Activated T-helper 17 cell treated with anti-CD3 and anti-CD28 coated beads, Interleukin-2, amount 50 U/mL, for 72 hours (primary cell): Measurements from ENCODE around the gene RPS6KL1. TPM values are rescaled to one million over a fixed set of nuclear protein-coding genes. Genes with fewer than 3 reads are reported as not detected.

Experiments
- ATAC-seq: fragments of 150-1000 bp; cut with Tn5 transposase; replicated peaks from 2 replicates; pipeline ENCODE4 v1.10.0; 2021; ENCODE audit warnings: mild to moderate bottlenecking, moderate library complexity
- H3K27ac Mint-ChIP-seq: one replicate; pipeline ENCODE4 v1.8.0; 2022; ENCODE audit warnings: mixed read lengths
- H3K27me3 Mint-ChIP-seq: one replicate; pipeline ENCODE4 v1.8.0; 2022; ENCODE audit warnings: mixed read lengths
- H3K36me3 Mint-ChIP-seq: one replicate; pipeline ENCODE4 v1.8.0; 2022; ENCODE audit warnings: low read depth, mild to moderate bottlenecking, mixed read lengths
- H3K4me1 Mint-ChIP-seq: one replicate; pipeline ENCODE4 v1.8.0; 2022; ENCODE audit warnings: mixed read lengths
- H3K4me3 Mint-ChIP-seq: one replicate; pipeline ENCODE4 v1.8.0; 2022; ENCODE audit warnings: mild to moderate bottlenecking, mixed read lengths
- H3K9me3 Mint-ChIP-seq: one replicate; pipeline ENCODE4 v1.8.0; 2022; ENCODE audit warnings: mixed read lengths
- total RNA-seq, 2 donors: library from RNA; stranded (reverse); gene quantifications; one replicate each; pipeline ENCODE4 v1.2.3, GENCODE V29; 2022

Gene RPS6KL1
- total RNA-seq, 2 donors from 2014 or later = 0.79 to 3.2 TPM

DNA sequence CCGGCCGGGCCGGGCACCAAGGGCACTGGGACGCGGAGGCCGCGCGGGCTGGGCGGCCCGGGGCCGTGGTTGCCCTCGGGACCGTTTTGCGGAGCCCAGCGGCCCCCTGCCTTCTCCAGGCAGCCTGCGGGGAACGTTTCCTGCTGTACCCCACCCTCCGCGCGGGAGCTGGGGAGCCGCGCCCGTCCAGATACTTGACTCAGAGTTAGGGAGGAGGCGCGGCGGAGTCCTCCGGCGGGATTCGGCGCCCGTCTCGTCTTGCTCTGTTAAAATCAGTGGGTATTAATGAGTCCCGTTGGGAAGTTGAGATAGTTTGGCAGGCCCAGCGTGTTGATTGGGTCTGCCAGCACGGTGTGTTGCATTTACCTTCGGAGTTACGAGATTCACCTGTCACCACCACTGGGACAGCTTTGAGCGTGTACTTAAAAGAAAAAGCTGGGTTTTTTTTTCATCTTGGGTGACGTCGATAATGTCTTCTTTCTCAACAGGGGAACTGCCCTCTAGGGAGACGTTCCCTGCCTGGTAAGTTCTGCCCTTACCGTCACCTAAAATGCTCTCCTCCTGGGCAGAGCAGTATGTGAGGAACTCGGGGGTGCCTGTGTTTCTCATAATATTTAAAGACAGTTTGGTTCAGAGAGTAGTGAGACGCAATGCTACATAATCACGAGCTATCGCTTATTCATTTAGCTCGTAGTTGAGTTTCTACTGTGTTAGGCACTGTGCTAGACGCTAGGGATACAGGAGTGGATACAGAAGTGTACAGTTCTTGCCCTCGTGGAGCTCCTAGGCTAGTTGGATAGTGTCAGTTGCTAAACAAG lies 40.7 kb downstream of the RPS6KL1 start:
- ATAC-seq = peak; percentile 60
- peak overlapping the region; percentile 99 for H3K4me3 Mint-ChIP-seq
- no peaks in the 10 kb centered on the region for H3K27me3 Mint-ChIP-seq
- no peaks in the 10 kb centered on the region for H3K9me3 Mint-ChIP-seq
- peaks cover 48% of the 10 kb centered on the region for H3K36me3 Mint-ChIP-seq
- peaks cover 44% of the 10 kb centered on the region for H3K4me1 Mint-ChIP-seq
- H3K27ac Mint-ChIP-seq = peak overlapping the region; percentile 98

DNA sequence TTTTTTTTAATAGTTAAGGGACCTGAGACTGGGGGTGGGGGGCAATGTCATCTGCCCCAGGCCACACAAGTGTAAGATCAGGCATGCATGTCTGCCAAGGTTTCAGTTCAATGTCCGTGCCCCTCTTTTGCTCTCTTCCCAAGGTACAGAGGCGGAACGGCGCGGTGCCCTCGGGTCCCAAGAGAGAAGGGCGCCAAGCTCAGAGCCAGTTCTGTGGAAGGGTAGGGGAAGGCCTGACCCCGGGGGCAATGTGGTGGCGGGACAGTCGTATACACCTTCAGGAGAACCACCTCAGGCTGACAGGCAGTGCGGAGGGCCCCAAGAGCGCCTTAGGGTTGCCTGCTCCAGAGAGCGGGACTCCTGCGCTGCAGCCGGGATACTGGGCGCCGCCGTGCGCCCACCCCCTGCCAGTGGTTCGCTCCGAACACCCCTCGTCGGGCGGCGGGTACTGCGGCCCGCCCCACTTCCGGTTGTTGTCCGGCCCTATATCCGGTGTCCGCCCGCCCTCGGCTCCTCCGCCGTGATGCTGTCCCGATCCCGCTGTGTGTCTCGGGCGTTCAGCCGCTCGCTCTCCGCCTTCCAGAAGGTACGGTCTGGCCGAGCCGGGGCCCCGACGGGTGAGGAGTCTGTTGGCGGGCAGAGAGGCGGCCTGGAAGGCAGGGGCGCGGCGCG lies 41.5 kb downstream of the RPS6KL1 start, which contains the start of gene DLST:
Gene DLST, plus strand, starts transcription at position 486 of the 672 bp plus-strand sequence. Its CDS starts 38 bp downstream, at position 524.
- Mint-ChIP-seq H3K36me3 (peaks cover 46% of the 10 kb centered on the region), H3K4me1 (peaks cover 45% of the 10 kb centered on the region), H3K27ac (peak within 1 kb of the TSS; percentile 98), H3K27me3 (no peaks in the 10 kb centered on the region), H3K9me3 (no peaks in the 10 kb centered on the region), H3K4me3 (peak within 1 kb of the TSS; percentile 99)
- ATAC-seq = peak; percentile 97

DNA sequence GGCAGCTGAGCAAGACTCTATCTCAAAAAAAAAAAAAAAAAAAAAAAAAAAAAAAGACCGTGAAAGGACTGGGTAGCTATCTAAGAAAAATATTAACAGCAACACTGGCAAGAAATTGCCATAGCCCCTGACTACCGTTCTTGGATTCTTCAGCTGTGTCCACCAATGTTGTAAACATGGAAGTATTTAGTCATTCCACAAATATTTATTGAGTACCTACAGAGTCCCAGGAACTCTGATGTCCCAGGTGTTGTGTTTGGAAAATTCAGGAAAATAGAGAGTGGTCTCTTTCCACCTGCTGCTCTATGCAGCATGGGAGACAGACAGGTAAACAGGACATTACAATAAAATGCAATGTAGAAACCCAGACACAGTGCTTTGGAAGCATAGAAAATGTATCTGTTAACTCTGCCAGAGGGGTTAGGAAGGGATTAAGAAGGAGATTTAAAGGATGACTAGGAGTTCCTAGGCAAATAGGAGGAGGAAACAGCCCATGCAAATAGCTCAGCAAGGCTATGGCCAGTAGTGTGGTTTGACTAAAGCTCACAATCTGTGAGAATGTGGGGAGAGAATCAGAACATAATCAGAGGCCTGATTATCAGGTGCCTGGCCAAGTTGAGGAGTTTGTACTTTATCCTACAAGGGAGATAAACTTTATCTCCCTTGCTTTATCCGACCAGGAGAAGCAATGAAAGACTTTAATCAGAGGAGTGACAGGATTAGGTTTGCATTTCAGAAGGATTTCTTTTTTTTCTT lies 43.5 kb downstream of the RPS6KL1 start:
- Mint-ChIP-seq H3K27me3 (no peaks in the 10 kb centered on the region), H3K27ac (peak overlapping the region; percentile 98), H3K36me3 (peaks cover 27% of the 10 kb centered on the region), H3K9me3 (no peaks in the 10 kb centered on the region), H3K4me3 (peak overlapping the region; percentile 99), H3K4me1 (peaks cover 46% of the 10 kb centered on the region)
- no peak for ATAC-seq

DNA sequence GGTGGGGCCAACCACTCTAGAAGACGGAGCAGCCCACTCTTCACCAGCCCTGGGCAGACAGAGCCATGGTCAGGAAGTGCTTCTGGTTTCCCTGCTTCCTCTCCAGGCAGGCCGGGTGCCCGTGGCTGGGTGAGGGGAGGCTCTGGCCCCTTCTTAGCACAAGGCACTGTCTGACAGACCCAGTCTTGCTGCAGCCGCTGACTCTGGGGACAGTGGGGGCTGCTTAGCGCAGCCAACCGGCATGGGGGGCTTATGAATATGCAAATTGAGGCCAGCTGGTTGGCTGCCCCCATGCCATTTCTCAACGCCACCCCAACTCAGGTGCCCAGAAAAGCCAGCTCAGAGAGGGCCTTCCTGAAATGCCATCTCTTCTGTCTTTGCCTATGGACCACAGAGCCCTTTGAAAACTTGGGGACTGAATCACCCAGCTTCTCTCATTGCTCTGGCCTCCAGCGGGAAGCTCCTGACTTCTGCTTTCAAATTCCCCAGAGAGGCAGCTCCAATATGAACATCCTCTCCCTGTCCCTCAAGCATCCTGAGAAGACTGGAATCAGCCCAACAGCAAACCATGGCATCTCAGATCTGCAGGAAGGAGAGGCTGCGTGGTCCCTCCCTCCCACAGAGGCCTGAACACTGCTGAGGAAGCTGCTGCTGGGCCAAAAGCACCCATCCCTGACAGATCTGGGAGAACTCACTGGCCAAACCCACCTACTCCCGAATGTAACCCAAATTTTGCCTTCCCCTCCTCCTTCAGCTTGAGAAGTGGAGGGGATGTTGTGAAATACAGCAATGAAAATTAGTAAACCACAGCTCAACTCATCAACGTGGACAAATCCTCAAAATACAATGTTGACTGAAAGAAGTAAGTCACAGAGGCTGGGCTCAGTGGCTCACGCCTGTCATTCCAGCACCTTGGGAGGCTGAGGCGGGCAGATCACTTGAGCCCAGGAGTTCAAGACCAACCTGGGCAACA lies 46.8 kb downstream of the RPS6KL1 start, which contains the start of gene PROX2:
Gene PROX2, minus strand, starts transcription at position 205 of the 973 bp plus-strand sequence. CDS start 12,311 bp downstream, outside the sequence.
- peak within 1 kb of the TSS; percentile 83 for H3K27ac Mint-ChIP-seq
- H3K4me3 Mint-ChIP-seq = peak within 1 kb of the TSS; percentile 83

GRCh38 chr14:74875204-74875603 lies 47.9 kb downstream of the RPS6KL1 start:
- H3K4me1 Mint-ChIP-seq = peaks cover 25% of the 10 kb centered on the region
- H3K27me3 Mint-ChIP-seq = no peaks in the 10 kb centered on the region
- H3K4me3 Mint-ChIP-seq = peak overlapping the region; percentile 83
- H3K36me3 Mint-ChIP-seq = no peaks in the 10 kb centered on the region
- no peaks in the 10 kb centered on the region for H3K9me3 Mint-ChIP-seq
- ATAC-seq = no peak
- H3K27ac Mint-ChIP-seq = peak overlapping the region; percentile 83

More for the DNA sequence above, 46.8 kb downstream of the RPS6KL1 start, which contains the start of gene PROX2:
- no peaks in the 10 kb centered on the region for H3K36me3 Mint-ChIP-seq
- H3K4me1 Mint-ChIP-seq = peaks cover 32% of the 10 kb centered on the region
- H3K27me3 Mint-ChIP-seq = no peaks in the 10 kb centered on the region
- ATAC-seq = peak; percentile 74
- H3K9me3 Mint-ChIP-seq = no peaks in the 10 kb centered on the region

- ATAC-seq = no peak
- Mint-ChIP-seq H3K4me3 (no peak overlapping the region), H3K27me3 (no peaks in the 10 kb centered on the region), H3K27ac (no peak overlapping the region), H3K36me3 (no peaks in the 10 kb centered on the region), H3K4me1 (peaks cover 26% of the 10 kb centered on the region), H3K9me3 (no peaks in the 10 kb centered on the region)
Observed at GRCh38 chr14:74871819-74872218, 51.2 kb downstream of the RPS6KL1 start.

DNA sequence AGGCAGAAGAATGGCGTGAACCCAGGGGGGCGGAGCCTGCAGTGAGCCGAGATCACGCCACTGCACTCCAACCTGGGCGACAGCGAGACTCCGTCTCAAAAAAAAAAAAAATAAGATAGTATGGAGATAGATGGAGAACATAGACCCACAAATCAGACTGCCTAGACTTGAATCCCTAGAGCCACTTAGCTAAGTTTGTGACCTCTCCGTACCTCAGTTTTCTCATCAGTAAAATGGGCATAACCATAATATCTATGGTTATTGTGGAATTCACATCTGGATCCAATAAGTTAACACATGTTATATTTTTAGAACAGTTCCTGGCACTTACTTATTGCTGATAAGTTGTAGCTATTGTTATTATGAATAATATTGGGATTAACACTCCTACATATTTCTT lies 54.3 kb downstream of the RPS6KL1 start:
- no peak overlapping the region for H3K4me3 Mint-ChIP-seq
- no peaks in the 10 kb centered on the region for H3K27me3 Mint-ChIP-seq
- no peak for ATAC-seq
- no peaks in the 10 kb centered on the region for H3K9me3 Mint-ChIP-seq
- no peaks in the 10 kb centered on the region for H3K36me3 Mint-ChIP-seq
- H3K27ac Mint-ChIP-seq = no peak overlapping the region
- H3K4me1 Mint-ChIP-seq = peaks cover 17% of the 10 kb centered on the region

- H3K4me3 Mint-ChIP-seq = peak overlapping the region; percentile 54
- peak overlapping the region; percentile 71 for H3K27ac Mint-ChIP-seq
Observed at GRCh38 chr14:74867673-74868072, 55.4 kb downstream of the RPS6KL1 start.

GRCh38 chr14:74866708-74867389 lies 56.2 kb downstream of the RPS6KL1 start:
- no peaks in the 10 kb centered on the region for H3K9me3 Mint-ChIP-seq
- peak overlapping the region; percentile 54 for H3K4me3 Mint-ChIP-seq
- ATAC-seq = no peak
- no peaks in the 10 kb centered on the region for H3K27me3 Mint-ChIP-seq
- no peaks in the 10 kb centered on the region for H3K36me3 Mint-ChIP-seq
- H3K27ac Mint-ChIP-seq = peak overlapping the region; percentile 71
- peaks cover 14% of the 10 kb centered on the region for H3K4me1 Mint-ChIP-seq

More at GRCh38 chr14:74867673-74868072, 55.4 kb downstream of the RPS6KL1 start:
- H3K4me1 Mint-ChIP-seq = peaks cover 14% of the 10 kb centered on the region
- peak; percentile 100 for ATAC-seq
- H3K36me3 Mint-ChIP-seq = no peaks in the 10 kb centered on the region
- H3K9me3 Mint-ChIP-seq = no peaks in the 10 kb centered on the region
- H3K27me3 Mint-ChIP-seq = no peaks in the 10 kb centered on the region

DNA sequence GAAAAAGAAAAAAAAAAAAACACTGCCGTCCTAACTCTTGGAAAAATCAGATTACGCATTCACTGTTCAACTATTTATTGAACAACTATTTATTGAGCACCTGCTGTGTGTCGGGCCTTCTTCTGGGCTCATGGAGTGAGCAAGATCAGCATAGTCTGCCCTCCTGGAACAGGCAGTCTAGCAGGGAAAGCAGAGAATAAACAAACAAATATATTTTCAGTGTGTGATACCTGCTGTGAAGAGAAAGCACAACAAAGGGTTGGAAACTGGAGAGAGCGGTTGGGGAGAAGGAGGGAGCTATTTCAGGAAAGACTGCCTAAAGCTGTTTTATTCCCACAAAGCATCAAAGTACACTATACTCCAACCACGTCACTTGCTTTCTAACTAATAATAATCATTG lies 57.9 kb downstream of the RPS6KL1 start:
- Mint-ChIP-seq H3K27ac (no peak overlapping the region), H3K36me3 (no peaks in the 10 kb centered on the region), H3K4me1 (peaks cover 14% of the 10 kb centered on the region), H3K27me3 (no peaks in the 10 kb centered on the region), H3K4me3 (no peak overlapping the region), H3K9me3 (no peaks in the 10 kb centered on the region)
- no peak for ATAC-seq

DNA sequence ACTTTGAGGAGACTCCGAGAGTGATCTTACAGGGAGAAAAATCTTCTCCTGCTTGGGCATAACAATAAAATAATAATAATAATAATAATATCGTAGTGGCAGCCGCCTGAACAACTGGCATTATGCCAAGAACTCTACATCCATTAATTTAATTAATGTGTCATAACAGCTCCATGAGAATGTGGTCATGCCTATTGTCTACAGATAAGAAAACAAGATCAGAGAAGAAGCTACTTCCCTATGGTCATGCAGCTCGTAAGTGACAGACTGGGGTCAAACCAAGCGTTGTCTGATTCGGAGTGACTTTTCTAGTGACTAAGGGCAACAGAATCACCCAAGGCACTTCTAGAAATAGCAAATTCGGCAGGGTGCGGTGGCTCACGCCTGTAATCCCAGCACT lies 58.9 kb downstream of the RPS6KL1 start:
- no peaks in the 10 kb centered on the region for H3K27me3 Mint-ChIP-seq
- H3K27ac Mint-ChIP-seq = no peak overlapping the region
- no peak for ATAC-seq
- peaks cover 14% of the 10 kb centered on the region for H3K4me1 Mint-ChIP-seq
- no peaks in the 10 kb centered on the region for H3K36me3 Mint-ChIP-seq
- no peaks in the 10 kb centered on the region for H3K9me3 Mint-ChIP-seq
- H3K4me3 Mint-ChIP-seq = no peak overlapping the region

- peaks cover 14% of the 10 kb centered on the region for H3K4me1 Mint-ChIP-seq
- H3K27ac Mint-ChIP-seq = no peak overlapping the region
- no peak for ATAC-seq
- H3K4me3 Mint-ChIP-seq = no peak overlapping the region
- H3K36me3 Mint-ChIP-seq = no peaks in the 10 kb centered on the region
- no peaks in the 10 kb centered on the region for H3K27me3 Mint-ChIP-seq
- H3K9me3 Mint-ChIP-seq = no peaks in the 10 kb centered on the region
Observed at GRCh38 chr14:74863274-74863673, 59.8 kb downstream of the RPS6KL1 start.

GRCh38 chr14:74861734-74862090 lies 61.3 kb downstream of the RPS6KL1 start:
- no peaks in the 10 kb centered on the region for H3K9me3 Mint-ChIP-seq
- H3K4me3 Mint-ChIP-seq = no peak overlapping the region
- H3K36me3 Mint-ChIP-seq = no peaks in the 10 kb centered on the region
- H3K27ac Mint-ChIP-seq = no peak overlapping the region
- ATAC-seq = no peak
- H3K27me3 Mint-ChIP-seq = no peaks in the 10 kb centered on the region
- H3K4me1 Mint-ChIP-seq = peaks cover 6% of the 10 kb centered on the region
